ENCODE data around the gene ESYT2.

Gene ESYT2

GRCh38 chr7:158695056-158695455 is 134.3 kb downstream of the ESYT2 start:
- POLR2A ChIA-PET, result interaction anchor here (1.0 kb wide), 1 partner anchor 10 kb away, joined by 3 read pairs; the partner anchor contains the start of gene NCAPG2

GRCh38 chr7:158694650-158695049 is 134.7 kb downstream of the ESYT2 start:
- H3K4me3 ChIP-seq (ENCODE audit: low read depth, low read length), result no peak overlapping the region
- H3K9me3 ChIP-seq (ENCODE audit: control insufficient read depth, insufficient read depth, low read depth, low read length), result no peaks in the 10 kb centered on the region
- H3K36me3 ChIP-seq (ENCODE audit: control insufficient read depth in 2 of 2, insufficient read depth in 1 of 2, low read length in 2 of 2), result peaks cover 15 to 91% of the 10 kb centered on the region in 2 experiments
- no peak overlapping the region for H3K27ac ChIP-seq (ENCODE audit: extremely low read depth, low read depth, low read length)
- no peaks in the 10 kb centered on the region for H3K4me1 ChIP-seq (ENCODE audit: control insufficient read depth, insufficient read depth, low read length)
- CTCF ChIA-PET, result no interaction called here
- POLR2A ChIA-PET, result no interaction called here
- no peak for TF ChIP-seq ZNF837 (tag by site-specific recombination; IDR thresholded peaks at IDR 0.05)
- TF ChIP-seq ZSCAN30 (tag by site-specific recombination; IDR thresholded peaks at IDR 0.05), result no peak
- TF ChIP-seq KLF7 (tag by site-specific recombination; IDR thresholded peaks at IDR 0.05; ENCODE audit: borderline replicate concordance), result no peak
- TF ChIP-seq WT1 (tag by site-specific recombination; IDR thresholded peaks at IDR 0.05), result no peak
- TF ChIP-seq ZNF366 (tag by site-specific recombination; conservative IDR thresholded peaks at IDR 0.05), result no peak; the same call in 1 of the 2 replicates
- TF ChIP-seq ZNF280C (tag by site-specific recombination; IDR thresholded peaks at IDR 0.05), result no peak
- no peak for TF ChIP-seq ZNF692 (tag by site-specific recombination; IDR thresholded peaks at IDR 0.05)
- TF ChIP-seq IKZF3 (tag by site-specific recombination; IDR thresholded peaks at IDR 0.05), result no peak
- no peak for TF ChIP-seq GFI1B (tag by site-specific recombination; IDR thresholded peaks at IDR 0.05)
- TF ChIP-seq ZNF548 (tag by site-specific recombination; IDR thresholded peaks at IDR 0.05), result no peak
- TF ChIP-seq EGR2 (tag by site-specific recombination; IDR thresholded peaks at IDR 0.05; ENCODE audit: low read depth), result no peak
- TF ChIP-seq ZNF777 (tag by site-specific recombination; IDR thresholded peaks at IDR 0.05; ENCODE audit: borderline replicate concordance), result no peak

More at GRCh38 chr7:158695056-158695455, 134.3 kb downstream of the ESYT2 start:
- CTCF ChIA-PET, result interaction anchor here (0.5 kb wide), 1 partner anchor 1261 kb away, joined by 3 read pairs; no protein-coding TSS in a partner anchor
- Histone ChIP-seq H3K36me3 (ENCODE audit: control insufficient read depth in 2 of 2, insufficient read depth in 1 of 2, low read length in 2 of 2) (peaks cover 15 to 90% of the 10 kb centered on the region in 2 experiments), H3K9me3 (ENCODE audit: control insufficient read depth, insufficient read depth, low read depth, low read length) (no peaks in the 10 kb centered on the region), H3K4me3 (ENCODE audit: low read depth, low read length) (no peak overlapping the region), H3K27ac (ENCODE audit: extremely low read depth, low read depth, low read length) (no peak overlapping the region), H3K4me1 (ENCODE audit: control insufficient read depth, insufficient read depth, low read length) (no peaks in the 10 kb centered on the region)
- no peak for TF ChIP-seq ZNF785 (tag by site-specific recombination; IDR thresholded peaks at IDR 0.05)
- no peak for TF ChIP-seq PRDM6 (tag by site-specific recombination; IDR thresholded peaks at IDR 0.05)
- no peak for TF ChIP-seq ZFP3 (tag by site-specific recombination; IDR thresholded peaks at IDR 0.05; ENCODE audit: low read depth)
- TF ChIP-seq ZNF404 (tag by site-specific recombination; IDR thresholded peaks at IDR 0.05), result no peak
- TF ChIP-seq ZNF16 (tag by site-specific recombination; IDR thresholded peaks at IDR 0.05; ENCODE audit: low read depth), result no peak
- no peak for TF ChIP-seq ZNF223 (tag by site-specific recombination; IDR thresholded peaks at IDR 0.05)
- TF ChIP-seq ZNF747 (tag by site-specific recombination; IDR thresholded peaks at IDR 0.05), result no peak
- TF ChIP-seq ZNF660 (tag by site-specific recombination; IDR thresholded peaks at IDR 0.05), result no peak
- no peak for TF ChIP-seq ZNF513 (tag by site-specific recombination; IDR thresholded peaks at IDR 0.05)
- TF ChIP-seq ELK4 (IDR thresholded peaks at IDR 0.05; ENCODE audit: borderline replicate concordance, low read depth, low read length), result no peak
- TF ChIP-seq ZNF561 (tag by site-specific recombination; IDR thresholded peaks at IDR 0.05; ENCODE audit: borderline replicate concordance), result no peak
- no peak for TF ChIP-seq ZSCAN18 (tag by site-specific recombination; IDR thresholded peaks at IDR 0.05)
- TF ChIP-seq ZNF501 (tag by site-specific recombination; IDR thresholded peaks at IDR 0.05), result no peak
- no peak for TF ChIP-seq ZIC2 (tag by site-specific recombination; IDR thresholded peaks at IDR 0.05)
